Uterus (tissue), 4 donors: ENCODE measurements around the gene BHLHA9. TPM values are rescaled to one million over a fixed set of nuclear protein-coding genes. Genes with fewer than 3 reads are reported as not detected.
A peak's percentile ranks its signal among the peaks of the same experiment; 100 is the strongest.

Experiments used
- DNase-seq, 2 donors: peaks; one replicate each; pipeline ENCODE4 v3.0.0-alpha.2; 2019 to 2020
- H3K27ac ChIP-seq, 2 donors: fragments of 200-600 bp; sonication (generic); 1 replicate in 1 of 2; 2 replicates in 1 of 2; pipeline ENCODE4 v1.5.1; 2016 to 2018
- H3K27me3 ChIP-seq, 2 donors: fragments of 200-600 bp; sonication (generic); one replicate each; pipeline ENCODE4 v1.5.1; 2018 to 2019; ENCODE audit warnings: control low read depth in 1 of 2
- H3K36me3 ChIP-seq, 2 donors: fragments of 200-600 bp; sonication (generic); one replicate each; pipeline ENCODE4 v1.5.1; 2019; ENCODE audit warnings: control low read depth in 1 of 2
- H3K4me1 ChIP-seq, 2 donors: fragments of 200-600 bp; sonication (generic); one replicate each; pipeline ENCODE4 v1.5.1; 2018 to 2019; ENCODE audit warnings: control low read depth in 1 of 2
- H3K4me3 ChIP-seq, 2 donors: fragments of 200-600 bp; sonication (generic); 1 replicate in 1 of 2; 2 replicates in 1 of 2; pipeline ENCODE4 v1.5.1; 2018 to 2019; ENCODE audit warnings: mild to moderate bottlenecking in 1 of 2
- H3K9me3 ChIP-seq, 2 donors: fragments of 200-600 bp; sonication (generic); one replicate each; pipeline ENCODE4 v1.5.1; 2019; ENCODE audit warnings: control low read depth in 1 of 2
- CTCF ChIP-seq, 4 experiments: fragments of 200-600 bp in 2 of 4; fragments of 450-650 bp in 2 of 4; sonication (generic) in 2 of 4; IDR thresholded peaks; one replicate each; pipeline ENCODE4 v1.5.1; 2016 to 2019; ENCODE audit warnings: antibody characterized with exemption in 4 of 4, mild to moderate bottlenecking in 2 of 4, moderate library complexity in 1 of 4
- POLR2A ChIP-seq, 2 donors: fragments of 450-650 bp; IDR thresholded peaks; one replicate each; pipeline ENCODE4 v1.6.1; 2016; ENCODE audit warnings: antibody characterized with exemption in 2 of 2, mild to moderate bottlenecking in 1 of 2, moderate library complexity in 1 of 2
- intact Hi-C: fragments of 100-400 bp; cut with DNase I; formaldehyde crosslinking; loops from one replicate; pipeline ENCODE4 v1.15.1; 2023; ENCODE audit warnings: low total_unique reads
- total RNA-seq, 4 donors: library from RNA; depleted of rRNA in 3 of 4; stranded (reverse); fragments of >200 nt in 3 of 4; gene quantifications; one replicate each; pipeline versions ENCODE4 v1.1.0 to v1.2.4, GENCODE V29; 2014 to 2023
- donor health status: DM: yes; HTN: yes; CAD: no.

Gene BHLHA9
- total RNA-seq, 4 donors from 2014 or later = not detected

- peaks cover 0 to 11% of the 10 kb centered on the region in 2 donors for H3K27me3 ChIP-seq
- no peak for DNase-seq
- H3K9me3 ChIP-seq = no peaks in the 10 kb centered on the region
- H3K36me3 ChIP-seq = no peaks in the 10 kb centered on the region
- TF ChIP-seq CTCF (IDR thresholded peaks at IDR 0.05) (no peak), POLR2A (IDR thresholded peaks at IDR 0.05) (no peak)
- intact Hi-C loops = loop anchor here (10.0 kb wide), 1 partner anchor 241 kb away; the partner anchor contains the start of gene INPP5K
- H3K27ac ChIP-seq = no peak overlapping the region
- H3K4me1 ChIP-seq = peaks cover 0 to 9% of the 10 kb centered on the region in 2 donors
- H3K4me3 ChIP-seq = no peak overlapping the region
These were observed 3.4 kb downstream of the BHLHA9 start for GRCh38 chr17:1273492-1274244.

GRCh38 chr17:1274245-1274608 lies 4.0 kb downstream of the BHLHA9 start:
- Histone ChIP-seq H3K4me1 (peaks cover 0 to 9% of the 10 kb centered on the region in 2 donors), H3K27me3 (peaks cover 0 to 11% of the 10 kb centered on the region in 2 donors), H3K9me3 (no peaks in the 10 kb centered on the region), H3K36me3 (no peaks in the 10 kb centered on the region), H3K27ac (no peak overlapping the region), H3K4me3 (no peak overlapping the region)
- intact Hi-C loops = loop anchor here (10.0 kb wide), 1 partner anchor 241 kb away; the partner anchor contains the start of gene INPP5K
- DNase-seq = no peak
- TF ChIP-seq POLR2A (IDR thresholded peaks at IDR 0.05) = no peak
- no peak for TF ChIP-seq CTCF (IDR thresholded peaks at IDR 0.05)

GRCh38 chr17:1275205-1275961 lies 5.1 kb downstream of the BHLHA9 start:
- DNase-seq = no peak
- no peaks in the 10 kb centered on the region for H3K36me3 ChIP-seq
- peaks cover 0 to 7% of the 10 kb centered on the region in 2 donors for H3K4me1 ChIP-seq
- no peak overlapping the region for H3K27ac ChIP-seq
- H3K27me3 ChIP-seq = no peaks in the 10 kb centered on the region
- TF ChIP-seq POLR2A (IDR thresholded peaks at IDR 0.05) (no peak), CTCF (IDR thresholded peaks at IDR 0.05) (no peak)
- no peaks in the 10 kb centered on the region for H3K9me3 ChIP-seq
- no peak overlapping the region for H3K4me3 ChIP-seq
- intact Hi-C loops = loop anchor here (10.0 kb wide), 1 partner anchor 239 kb away; the partner anchor contains the start of gene INPP5K

GRCh38 chr17:1275962-1276736 lies 5.9 kb downstream of the BHLHA9 start:
- peak; percentile 47 to 49 for DNase-seq
- intact Hi-C loops = loop anchor here (10.0 kb wide), 1 partner anchor 239 kb away; the partner anchor contains the start of gene INPP5K
- TF ChIP-seq CTCF (IDR thresholded peaks at IDR 0.05) = peak; percentile 66 to 81 (median 75)
- TF ChIP-seq POLR2A (IDR thresholded peaks at IDR 0.05) = no peak
- H3K9me3 ChIP-seq = no peaks in the 10 kb centered on the region
- no peak overlapping the region for H3K4me3 ChIP-seq
- H3K27me3 ChIP-seq = no peaks in the 10 kb centered on the region
- H3K36me3 ChIP-seq = no peaks in the 10 kb centered on the region
- no peaks in the 10 kb centered on the region for H3K4me1 ChIP-seq
- no peak overlapping the region for H3K27ac ChIP-seq
